Measurements from ENCODE around the gene CRLF1.

The CRLF1 gene

GRCh38 chr19:18612051-18612771 lies 5.6 kb upstream of the CRLF1 start (continued):
- TF ChIP-seq ZNF510 (tag by site-specific recombination; IDR thresholded peaks at IDR 0.05; ENCODE audit: insufficient replicate concordance) (no peak), TCF7L2 (IDR thresholded peaks at IDR 0.05; ENCODE audit: borderline replicate concordance, low read depth, low read length) (no peak), ZNF624 (tag by site-specific recombination; IDR thresholded peaks at IDR 0.05) (no peak), ZNF26 (tag by site-specific recombination; IDR thresholded peaks at IDR 0.05) (no peak), ZNF157 (tag by site-specific recombination; IDR thresholded peaks at IDR 0.05) (no peak), ZBTB11 (tag by site-specific recombination; conservative IDR thresholded peaks at IDR 0.05; ENCODE audit: low read depth) (no peak), ZNF626 (tag by site-specific recombination; IDR thresholded peaks at IDR 0.05) (no peak), ZNF23 (tag by site-specific recombination; IDR thresholded peaks at IDR 0.05; ENCODE audit: borderline replicate concordance) (no peak), ZNF404 (tag by site-specific recombination; IDR thresholded peaks at IDR 0.05) (no peak), ZFP3 (tag by site-specific recombination; IDR thresholded peaks at IDR 0.05; ENCODE audit: low read depth) (no peak), ZNF548 (tag by site-specific recombination; IDR thresholded peaks at IDR 0.05) (no peak), ZSCAN5A (tag by site-specific recombination; IDR thresholded peaks at IDR 0.05) (no peak), ZNF768 (tag by site-specific recombination; IDR thresholded peaks at IDR 0.05) (no peak), OVOL3 (tag by site-specific recombination; IDR thresholded peaks at IDR 0.05) (no peak), ZNF174 (tag by site-specific recombination; IDR thresholded peaks at IDR 0.05) (no peak), EGR2 (tag by site-specific recombination; IDR thresholded peaks at IDR 0.05; ENCODE audit: low read depth) (no peak), KLF16 (tag by site-specific recombination; IDR thresholded peaks at IDR 0.05) (peak; percentile 30; the same call in 1 of the 2 replicates), ZNF121 (tag by site-specific recombination; IDR thresholded peaks at IDR 0.05) (no peak), ZNF664 (tag by site-specific recombination; IDR thresholded peaks at IDR 0.05) (no peak), ZNF48 (tag by site-specific recombination; IDR thresholded peaks at IDR 0.05) (no peak), ZNF112 (tag by site-specific recombination; IDR thresholded peaks at IDR 0.05) (no peak), ZNF629 (tag by site-specific recombination; IDR thresholded peaks at IDR 0.05) (peak; percentile 53; the same call in 1 of the 2 replicates), BCL11B (tag by site-specific recombination; IDR thresholded peaks at IDR 0.05; ENCODE audit: low read depth) (no peak), REPIN1 (tag by site-specific recombination; IDR thresholded peaks at IDR 0.05; ENCODE audit: low read depth) (no peak), ZNF677 (tag by site-specific recombination; IDR thresholded peaks at IDR 0.05) (no peak), ZNF133 (tag by site-specific recombination; IDR thresholded peaks at IDR 0.05) (no peak), IKZF3 (tag by site-specific recombination; IDR thresholded peaks at IDR 0.05) (no peak), ZNF776 (tag by site-specific recombination; IDR thresholded peaks at IDR 0.05; ENCODE audit: borderline replicate concordance) (no peak)
- TF ChIP-seq, protein P1, sequence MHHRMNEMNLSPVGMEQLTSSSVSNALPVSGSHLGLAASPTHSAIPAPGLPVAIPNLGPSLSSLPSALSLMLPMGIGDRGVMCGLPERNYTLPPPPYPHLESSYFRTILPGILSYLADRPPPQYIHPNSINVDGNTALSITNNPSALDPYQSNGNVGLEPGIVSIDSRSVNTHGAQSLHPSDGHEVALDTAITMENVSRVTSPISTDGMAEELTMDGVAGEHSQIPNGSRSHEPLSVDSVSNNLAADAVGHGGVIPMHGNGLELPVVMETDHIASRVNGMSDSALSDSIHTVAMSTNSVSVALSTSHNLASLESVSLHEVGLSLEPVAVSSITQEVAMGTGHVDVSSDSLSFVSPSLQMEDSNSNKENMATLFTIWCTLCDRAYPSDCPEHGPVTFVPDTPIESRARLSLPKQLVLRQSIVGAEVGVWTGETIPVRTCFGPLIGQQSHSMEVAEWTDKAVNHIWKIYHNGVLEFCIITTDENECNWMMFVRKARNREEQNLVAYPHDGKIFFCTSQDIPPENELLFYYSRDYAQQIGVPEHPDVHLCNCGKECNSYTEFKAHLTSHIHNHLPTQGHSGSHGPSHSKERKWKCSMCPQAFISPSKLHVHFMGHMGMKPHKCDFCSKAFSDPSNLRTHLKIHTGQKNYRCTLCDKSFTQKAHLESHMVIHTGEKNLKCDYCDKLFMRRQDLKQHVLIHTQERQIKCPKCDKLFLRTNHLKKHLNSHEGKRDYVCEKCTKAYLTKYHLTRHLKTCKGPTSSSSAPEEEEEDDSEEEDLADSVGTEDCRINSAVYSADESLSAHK (tag by site-specific recombination; IDR thresholded peaks at IDR 0.05) = no peak
- TF ChIP-seq, protein P2, sequence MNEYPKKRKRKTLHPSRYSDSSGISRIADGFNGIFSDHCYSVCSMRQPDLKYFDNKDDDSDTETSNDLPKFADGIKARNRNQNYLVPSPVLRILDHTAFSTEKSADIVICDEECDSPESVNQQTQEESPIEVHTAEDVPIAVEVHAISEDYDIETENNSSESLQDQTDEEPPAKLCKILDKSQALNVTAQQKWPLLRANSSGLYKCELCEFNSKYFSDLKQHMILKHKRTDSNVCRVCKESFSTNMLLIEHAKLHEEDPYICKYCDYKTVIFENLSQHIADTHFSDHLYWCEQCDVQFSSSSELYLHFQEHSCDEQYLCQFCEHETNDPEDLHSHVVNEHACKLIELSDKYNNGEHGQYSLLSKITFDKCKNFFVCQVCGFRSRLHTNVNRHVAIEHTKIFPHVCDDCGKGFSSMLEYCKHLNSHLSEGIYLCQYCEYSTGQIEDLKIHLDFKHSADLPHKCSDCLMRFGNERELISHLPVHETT (tag by site-specific recombination; IDR thresholded peaks at IDR 0.05) = no peak
- TF ChIP-seq, protein P3, sequence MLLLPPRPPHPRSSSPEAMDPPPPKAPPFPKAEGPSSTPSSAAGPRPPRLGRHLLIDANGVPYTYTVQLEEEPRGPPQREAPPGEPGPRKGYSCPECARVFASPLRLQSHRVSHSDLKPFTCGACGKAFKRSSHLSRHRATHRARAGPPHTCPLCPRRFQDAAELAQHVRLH (tag by site-specific recombination; IDR thresholded peaks at IDR 0.05) = no peak
